Limb (tissue), 2 donors: ENCODE results near the gene GPRC5A.

Source experiments
- DNase-seq, 2 donors: peaks; one replicate each; pipeline ENCODE4 v3.0.0-alpha.2; 2016; ENCODE audit errors: extremely low spot score in 2 of 2

Gene GPRC5A

GRCh38 chr12:12939888-12940287 is 48.5 kb downstream of the GPRC5A start:
- no peak for DNase-seq

- DNase-seq, result no peak
These were observed 50.3 kb downstream of the GPRC5A start for GRCh38 chr12:12941450-12942350.

- no peak for DNase-seq
These were observed 52.4 kb downstream of the GPRC5A start for GRCh38 chr12:12943586-12944260.

- no peak for DNase-seq
These were observed 54.2 kb downstream of the GPRC5A start for GRCh38 chr12:12945591-12945990.

GRCh38 chr12:12946686-12947355 is 55.5 kb downstream of the GPRC5A start:
- DNase-seq, result no peak

GRCh38 chr12:12947902-12948301 is 56.5 kb downstream of the GPRC5A start:
- DNase-seq, result no peak

- DNase-seq, result no peak
These were observed 60.1 kb downstream of the GPRC5A start for GRCh38 chr12:12951504-12951903.

GRCh38 chr12:12952036-12952435 is 60.7 kb downstream of the GPRC5A start, which contains the start of gene GPRC5D:
GPRC5D (minus strand) TSS chr12:12952170; CDS start chr12:12950384, 1,786 bp downstream.
- no peak for DNase-seq

GRCh38 chr12:12954356-12954755 is 63.0 kb downstream of the GPRC5A start:
- no peak for DNase-seq

DNA sequence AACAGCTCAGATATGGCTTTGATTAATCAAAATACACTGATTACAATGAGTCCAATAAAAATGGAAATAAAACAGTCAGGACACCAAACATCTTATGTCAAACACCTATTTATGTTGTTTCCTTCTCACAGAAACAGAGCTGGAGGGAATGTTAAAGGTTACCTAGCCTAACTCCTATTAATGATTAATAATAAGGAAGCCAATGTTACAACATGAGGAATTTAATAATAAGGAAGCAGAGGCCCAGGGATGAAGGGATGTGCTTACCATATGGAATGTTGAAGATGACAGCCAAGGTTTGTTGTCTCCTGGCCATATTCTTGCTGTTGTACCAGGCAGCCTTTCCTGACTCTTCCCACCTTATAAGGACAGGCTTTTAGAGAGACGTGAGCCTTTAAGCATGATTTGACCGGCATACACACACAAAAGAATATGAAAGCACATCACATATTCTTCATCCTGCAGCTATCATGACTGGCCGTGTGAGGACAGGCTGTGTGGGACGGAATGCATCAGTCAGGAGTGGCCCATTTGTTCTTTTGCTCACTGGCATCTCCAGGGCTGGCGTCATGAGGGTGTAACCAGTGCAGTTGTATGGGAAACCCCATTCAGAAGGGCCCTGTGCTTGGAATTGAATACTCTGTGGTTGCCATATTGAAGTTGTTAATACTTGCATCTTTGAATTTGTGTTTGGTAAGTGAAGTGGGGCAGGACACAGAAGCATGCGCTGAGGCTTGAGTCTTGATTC is 63.7 kb downstream of the GPRC5A start:
- no peak for DNase-seq

- DNase-seq, result no peak
These were observed 67.5 kb downstream of the GPRC5A start for GRCh38 chr12:12958886-12959285.

GRCh38 chr12:12960639-12961209 is 69.4 kb downstream of the GPRC5A start:
- peak in 1 of 2 donors; percentile 26 for DNase-seq

DNA sequence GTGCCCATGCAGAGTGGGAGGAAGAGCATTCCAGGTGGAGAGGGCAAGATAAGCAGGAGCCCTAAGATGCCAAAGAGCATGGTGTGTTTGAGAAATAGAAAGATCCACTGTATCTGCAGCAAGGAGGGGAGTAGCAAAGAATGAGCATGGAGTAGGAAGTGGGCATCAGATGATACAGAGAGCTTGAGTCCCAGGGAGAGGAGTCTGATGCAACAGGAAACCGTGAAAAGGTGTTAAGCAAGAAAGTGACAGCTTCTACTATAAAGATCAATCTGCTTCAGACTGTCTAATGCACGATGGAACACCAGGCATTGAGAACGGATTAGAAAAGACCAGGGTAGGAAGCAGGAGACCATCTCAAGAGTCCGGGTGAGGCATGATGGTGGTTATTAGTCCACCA is 72.9 kb downstream of the GPRC5A start:
- DNase-seq, result no peak

GRCh38 chr12:12965836-12966235 is 74.5 kb downstream of the GPRC5A start:
- no peak for DNase-seq
